HepG2 (cell line): Measurements from ENCODE around the gene WDR37. TPM values are rescaled to one million over a fixed set of nuclear protein-coding genes. Genes with fewer than 3 reads are reported as not detected.

ENCODE experiments used
- CCDC6 ChIP-seq: sonication (generic); formaldehyde crosslinking; IDR thresholded peaks from 2 replicates; pipeline ENCODE4 v1.8.1; 2022; ENCODE audit warnings: mild to moderate bottlenecking, missing genetic modification reagents, moderate library complexity
- DNMT3B ChIP-seq: conservative IDR thresholded peaks from 2 replicates; pipeline ENCODE4 v1.6.1; 2016; ENCODE audit warnings: missing biosample characterization, control low read depth
- FUBP1 ChIP-seq: sonication (generic); formaldehyde crosslinking; IDR thresholded peaks from 2 replicates; pipeline ENCODE4 v1.5.1; 2020; ENCODE audit warnings: missing genetic modification reagents, mild to moderate bottlenecking, borderline replicate concordance
- KLF15 ChIP-seq: sonication (generic); formaldehyde crosslinking; IDR thresholded peaks from 2 replicates; pipeline ENCODE4 v1.8.1; 2023; ENCODE audit warnings: borderline replicate concordance, mild to moderate bottlenecking, inconsistent platforms, missing genetic modification reagents, mixed read lengths
- SP140L ChIP-seq: sonication (generic); formaldehyde crosslinking; IDR thresholded peaks from 2 replicates; pipeline ENCODE4 v1.4.0; 2020; ENCODE audit warnings: missing genetic modification reagents, borderline replicate concordance
- ZNF160 ChIP-seq: sonication (generic); formaldehyde crosslinking; IDR thresholded peaks from 2 replicates; pipeline ENCODE4 v1.8.0; 2022; ENCODE audit warnings: mild to moderate bottlenecking, inconsistent platforms, missing genetic modification reagents
- ZNF577 ChIP-seq: sonication (generic); formaldehyde crosslinking; IDR thresholded peaks from 2 replicates; pipeline ENCODE4 v1.4.0; 2020; ENCODE audit warnings: mild to moderate bottlenecking, low read depth, missing genetic modification reagents, borderline replicate concordance
- ZNF609 ChIP-seq: sonication (generic); formaldehyde crosslinking; IDR thresholded peaks from 2 replicates; pipeline ENCODE4 v1.4.0; 2020; ENCODE audit warnings: mild to moderate bottlenecking, missing genetic modification reagents, borderline replicate concordance
- ZNF619 ChIP-seq: sonication (generic); formaldehyde crosslinking; IDR thresholded peaks from 2 replicates; pipeline ENCODE4 v1.4.0; 2020; ENCODE audit warnings: mild to moderate bottlenecking, missing genetic modification reagents
- ZSCAN9 ChIP-seq: IDR thresholded peaks from 2 replicates; pipeline ENCODE4 v1.6.1; 2016; ENCODE audit warnings: borderline replicate concordance
- polyA plus RNA-seq, 8 experiments: library from polyadenylated mRNA; depleted of rRNA in 3 of 8; stranded (reverse) in 7 of 8; unstranded in 1 of 8; fragments of >200 nt; fragmentation: Illumina TruSeq in 4 of 8; extraction: Trizol in 4 of 8; gene quantifications; 2 replicates each; pipeline versions ENCODE4 v1.2.1 to v1.2.3, GENCODE V29; 2011 to 2016; ENCODE audit warnings: low read depth in 4 of 8, missing spikeins in 1 of 8, mixed read lengths in 1 of 8; ENCODE audit not compliant: insufficient read depth in 1 of 8
- total RNA-seq, 5 experiments: library from RNA; depleted of rRNA; stranded (reverse); fragments of >200 nt; fragmentation: Illumina TruSeq; extraction: Trizol; gene quantifications; 2 replicates each; pipeline ENCODE4 v1.2.3, GENCODE V29; 2016; ENCODE audit warnings: low read depth in 1 of 5
- TF ChIP-seq, protein P1 (sequence below): sonication (generic); formaldehyde crosslinking; IDR thresholded peaks from 2 replicates; pipeline ENCODE4 v1.4.0; 2020; ENCODE audit warnings: missing genetic modification reagents
- TF ChIP-seq, protein P2 (sequence below), 2 experiments: IDR thresholded peaks; 2 replicates each; pipeline ENCODE4 v1.6.1; 2011 to 2012; ENCODE audit warnings: low read length in 2 of 2, borderline replicate concordance in 1 of 2, low read depth in 1 of 2, mild to moderate bottlenecking in 1 of 2, moderate library complexity in 1 of 2
- TF ChIP-seq, protein P3 (sequence below): sonication (generic); formaldehyde crosslinking; IDR thresholded peaks from 2 replicates; pipeline ENCODE4 v1.4.0; 2020; ENCODE audit warnings: missing genetic modification reagents, borderline replicate concordance

WDR37 gene
- total and polyA plus RNA-seq, 2 of the 13 experiments (the other 11 are each of a cell fraction or from before 2014, with no cell fraction given) = 5.9 to 7.5 TPM

DNA sequence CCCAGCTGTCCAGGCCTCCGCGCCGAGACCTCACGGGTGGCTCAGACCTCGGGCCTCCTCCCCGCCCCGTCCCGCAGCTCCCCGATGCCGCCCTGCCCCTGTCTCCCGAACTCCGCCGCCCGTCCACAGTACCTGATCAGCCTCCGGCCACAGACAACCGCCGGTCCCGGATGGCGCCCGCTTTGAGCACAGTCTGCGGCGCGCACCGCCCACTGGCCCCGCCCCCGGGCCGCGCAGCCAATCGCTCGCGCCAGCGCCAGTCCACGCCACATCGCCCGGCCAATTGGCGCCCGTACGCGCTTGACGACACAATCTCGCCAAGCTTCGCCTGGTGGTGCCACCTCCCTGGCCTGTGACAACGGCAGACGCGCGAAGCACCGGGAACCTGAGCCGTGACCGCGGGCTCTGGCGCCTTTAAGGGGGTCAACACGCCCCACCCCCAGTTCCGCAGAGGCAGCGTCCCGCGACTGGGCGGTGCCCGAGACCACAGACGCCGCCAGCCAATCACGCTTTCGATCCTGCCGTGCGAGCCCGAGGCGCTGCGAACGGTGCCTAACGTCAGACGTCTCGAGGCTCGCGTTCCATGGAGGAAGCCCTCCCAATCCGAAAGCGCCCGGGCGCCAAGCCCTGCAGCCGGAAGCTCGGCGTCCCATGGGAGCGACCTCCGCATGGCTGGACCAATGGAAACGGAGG lies 7.3 kb upstream of the WDR37 start, which contains the start of gene IDI1 (continued):
- no peak for TF ChIP-seq FUBP1
- TF ChIP-seq, protein P1, sequence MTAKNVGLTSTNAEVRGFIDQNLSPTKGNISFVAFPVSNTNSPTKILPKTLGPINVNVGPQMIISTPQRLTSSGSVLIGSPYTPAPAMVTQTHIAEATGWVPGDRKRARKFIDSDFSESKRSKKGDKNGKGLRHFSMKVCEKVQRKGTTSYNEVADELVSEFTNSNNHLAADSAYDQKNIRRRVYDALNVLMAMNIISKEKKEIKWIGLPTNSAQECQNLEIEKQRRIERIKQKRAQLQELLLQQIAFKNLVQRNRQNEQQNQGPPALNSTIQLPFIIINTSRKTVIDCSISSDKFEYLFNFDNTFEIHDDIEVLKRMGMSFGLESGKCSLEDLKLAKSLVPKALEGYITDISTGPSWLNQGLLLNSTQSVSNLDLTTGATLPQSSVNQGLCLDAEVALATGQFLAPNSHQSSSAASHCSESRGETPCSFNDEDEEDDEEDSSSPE (CRISPR knock-in tag) = peak; percentile 87
- TF ChIP-seq, protein P2, sequence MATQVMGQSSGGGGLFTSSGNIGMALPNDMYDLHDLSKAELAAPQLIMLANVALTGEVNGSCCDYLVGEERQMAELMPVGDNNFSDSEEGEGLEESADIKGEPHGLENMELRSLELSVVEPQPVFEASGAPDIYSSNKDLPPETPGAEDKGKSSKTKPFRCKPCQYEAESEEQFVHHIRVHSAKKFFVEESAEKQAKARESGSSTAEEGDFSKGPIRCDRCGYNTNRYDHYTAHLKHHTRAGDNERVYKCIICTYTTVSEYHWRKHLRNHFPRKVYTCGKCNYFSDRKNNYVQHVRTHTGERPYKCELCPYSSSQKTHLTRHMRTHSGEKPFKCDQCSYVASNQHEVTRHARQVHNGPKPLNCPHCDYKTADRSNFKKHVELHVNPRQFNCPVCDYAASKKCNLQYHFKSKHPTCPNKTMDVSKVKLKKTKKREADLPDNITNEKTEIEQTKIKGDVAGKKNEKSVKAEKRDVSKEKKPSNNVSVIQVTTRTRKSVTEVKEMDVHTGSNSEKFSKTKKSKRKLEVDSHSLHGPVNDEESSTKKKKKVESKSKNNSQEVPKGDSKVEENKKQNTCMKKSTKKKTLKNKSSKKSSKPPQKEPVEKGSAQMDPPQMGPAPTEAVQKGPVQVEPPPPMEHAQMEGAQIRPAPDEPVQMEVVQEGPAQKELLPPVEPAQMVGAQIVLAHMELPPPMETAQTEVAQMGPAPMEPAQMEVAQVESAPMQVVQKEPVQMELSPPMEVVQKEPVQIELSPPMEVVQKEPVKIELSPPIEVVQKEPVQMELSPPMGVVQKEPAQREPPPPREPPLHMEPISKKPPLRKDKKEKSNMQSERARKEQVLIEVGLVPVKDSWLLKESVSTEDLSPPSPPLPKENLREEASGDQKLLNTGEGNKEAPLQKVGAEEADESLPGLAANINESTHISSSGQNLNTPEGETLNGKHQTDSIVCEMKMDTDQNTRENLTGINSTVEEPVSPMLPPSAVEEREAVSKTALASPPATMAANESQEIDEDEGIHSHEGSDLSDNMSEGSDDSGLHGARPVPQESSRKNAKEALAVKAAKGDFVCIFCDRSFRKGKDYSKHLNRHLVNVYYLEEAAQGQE (IDR thresholded peaks at IDR 0.05; ENCODE audit: borderline replicate concordance in 1 of 2, low read depth in 1 of 2, low read length in 2 of 2) = peak; percentile 38 to 79; a peak in 3 of 4 replicates
- TF ChIP-seq DNMT3B (CRISPR knock-in tag) = no peak; the same call in 1 of the 2 replicates
- TF ChIP-seq ZNF619 (CRISPR knock-in tag) = no peak
- no peak for TF ChIP-seq ZNF577 (CRISPR knock-in tag)
- TF ChIP-seq ZNF609 (CRISPR knock-in tag) = peak; percentile 58; the same call in 1 of the 2 replicates
- peak; percentile 52; the same call in 1 of the 2 replicates for TF ChIP-seq ZNF160 (CRISPR knock-in tag)
- TF ChIP-seq SP140L (CRISPR knock-in tag) = no peak
- TF ChIP-seq CCDC6 = peak; percentile 43; the same call in 1 of the 2 replicates
- no peak for TF ChIP-seq ZSCAN9 (CRISPR knock-in tag)
- no peak for TF ChIP-seq KLF15
- TF ChIP-seq, protein P3, sequence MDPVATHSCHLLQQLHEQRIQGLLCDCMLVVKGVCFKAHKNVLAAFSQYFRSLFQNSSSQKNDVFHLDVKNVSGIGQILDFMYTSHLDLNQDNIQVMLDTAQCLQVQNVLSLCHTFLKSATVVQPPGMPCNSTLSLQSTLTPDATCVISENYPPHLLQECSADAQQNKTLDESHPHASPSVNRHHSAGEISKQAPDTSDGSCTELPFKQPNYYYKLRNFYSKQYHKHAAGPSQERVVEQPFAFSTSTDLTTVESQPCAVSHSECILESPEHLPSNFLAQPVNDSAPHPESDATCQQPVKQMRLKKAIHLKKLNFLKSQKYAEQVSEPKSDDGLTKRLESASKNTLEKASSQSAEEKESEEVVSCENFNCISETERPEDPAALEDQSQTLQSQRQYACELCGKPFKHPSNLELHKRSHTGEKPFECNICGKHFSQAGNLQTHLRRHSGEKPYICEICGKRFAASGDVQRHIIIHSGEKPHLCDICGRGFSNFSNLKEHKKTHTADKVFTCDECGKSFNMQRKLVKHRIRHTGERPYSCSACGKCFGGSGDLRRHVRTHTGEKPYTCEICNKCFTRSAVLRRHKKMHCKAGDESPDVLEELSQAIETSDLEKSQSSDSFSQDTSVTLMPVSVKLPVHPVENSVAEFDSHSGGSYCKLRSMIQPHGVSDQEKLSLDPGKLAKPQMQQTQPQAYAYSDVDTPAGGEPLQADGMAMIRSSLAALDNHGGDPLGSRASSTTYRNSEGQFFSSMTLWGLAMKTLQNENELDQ (CRISPR knock-in tag) = no peak; the same call in 1 of the 2 replicates
